Stimulated activated CD8-positive, alpha-beta memory T cell treated with anti-CD3 and anti-CD28 coated beads, Interleukin-12 subunit alpha, Interleukin-12 subunit beta, amount 100 ng/mL, for 24 hours (primary cell): ENCODE results near the gene PAWR.
"Not testable (repeated sequence)": the region's sequence is repeated elsewhere in the genome, so short reads cannot be mapped to it uniquely, and the experiment has no call there.

Source experiments
- DNase-seq: peaks from one replicate; pipeline ENCODE4 v3.0.0-alpha.2; 2020; ENCODE audit errors: extremely low read depth

PAWR gene

DNA sequence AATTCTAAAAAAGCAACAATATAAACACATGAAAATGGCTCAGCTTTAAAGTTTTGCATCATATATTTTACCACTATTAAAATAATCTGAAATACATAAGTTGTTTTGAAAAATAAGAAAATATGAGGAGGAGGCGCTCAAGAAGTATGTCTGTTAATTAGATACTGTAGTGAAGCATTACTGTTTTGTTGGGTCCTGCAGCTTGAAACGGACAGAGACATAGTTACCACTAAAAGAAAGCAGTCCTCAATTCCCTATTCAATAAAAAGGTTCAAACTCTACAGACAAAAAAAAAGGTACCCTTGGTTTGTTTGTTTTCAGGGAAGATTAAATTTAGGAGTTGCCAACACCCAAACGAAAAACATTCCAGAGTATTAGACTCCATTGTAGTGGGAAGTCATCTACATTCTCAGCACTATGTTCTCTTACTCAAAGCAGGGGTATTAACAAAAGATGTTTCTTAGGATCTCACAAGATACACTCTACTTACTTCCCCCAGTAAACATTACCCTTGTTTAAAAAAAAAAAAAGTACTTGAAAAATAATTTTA lies 3.0 kb downstream of the PAWR start:
- DNase-seq = no peak

DNA sequence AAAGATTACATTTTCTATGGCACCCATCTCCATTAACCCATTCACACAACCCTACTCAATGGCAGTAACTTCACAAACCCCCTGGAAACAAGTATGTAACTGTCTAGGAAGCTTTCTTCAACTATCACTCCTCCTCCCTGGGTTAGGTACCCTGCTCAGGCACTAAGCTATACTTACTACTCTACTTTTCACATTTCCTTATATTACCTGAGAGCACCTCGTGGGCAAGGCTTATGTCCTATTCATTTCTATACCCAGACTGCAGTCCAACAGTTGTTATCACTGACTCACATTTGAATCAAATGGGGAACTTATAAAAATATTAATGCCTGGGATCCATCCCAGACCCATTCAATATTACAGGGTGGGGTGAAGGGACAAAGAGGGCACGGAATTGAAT lies 4.6 kb downstream of the PAWR start:
- no peak for DNase-seq

DNA sequence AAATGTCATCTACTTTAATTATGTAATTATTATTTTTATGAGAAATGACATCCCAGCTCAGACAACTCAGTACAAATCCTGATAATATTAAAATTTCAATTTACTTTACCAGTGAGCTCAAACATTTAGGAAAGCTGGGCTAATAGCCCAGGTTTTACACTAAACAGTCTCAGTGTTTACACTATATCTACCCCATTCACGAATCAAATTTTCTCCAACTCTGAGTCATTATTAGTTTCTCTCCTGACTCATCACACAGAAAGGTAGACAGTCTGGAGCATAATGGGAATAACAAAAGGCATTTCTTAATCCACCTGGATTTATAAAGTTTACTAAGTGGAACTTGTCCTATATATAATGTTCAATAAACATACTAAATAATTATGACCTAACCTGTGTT lies 5.7 kb downstream of the PAWR start:
- no peak for DNase-seq

DNA sequence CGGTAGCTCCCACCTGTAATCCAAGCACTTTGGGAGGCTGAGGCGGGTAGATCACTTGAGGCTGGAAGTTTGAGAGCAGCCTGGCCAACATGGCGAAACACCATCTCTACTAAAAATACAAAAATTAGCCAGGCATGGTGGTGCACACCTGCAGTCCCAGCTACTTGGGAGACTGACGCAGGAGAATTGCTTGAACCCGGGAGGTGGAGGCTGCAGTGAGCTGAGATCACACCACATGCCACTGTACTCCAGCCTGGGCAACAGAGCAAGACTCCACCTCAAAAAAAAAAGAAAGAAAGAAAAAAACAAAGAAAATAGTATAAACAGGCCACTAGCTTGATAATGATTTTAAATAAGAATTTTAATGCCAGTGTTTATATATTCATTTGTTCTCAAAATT lies 6.4 kb downstream of the PAWR start:
- DNase-seq = not testable (repeated sequence)

DNA sequence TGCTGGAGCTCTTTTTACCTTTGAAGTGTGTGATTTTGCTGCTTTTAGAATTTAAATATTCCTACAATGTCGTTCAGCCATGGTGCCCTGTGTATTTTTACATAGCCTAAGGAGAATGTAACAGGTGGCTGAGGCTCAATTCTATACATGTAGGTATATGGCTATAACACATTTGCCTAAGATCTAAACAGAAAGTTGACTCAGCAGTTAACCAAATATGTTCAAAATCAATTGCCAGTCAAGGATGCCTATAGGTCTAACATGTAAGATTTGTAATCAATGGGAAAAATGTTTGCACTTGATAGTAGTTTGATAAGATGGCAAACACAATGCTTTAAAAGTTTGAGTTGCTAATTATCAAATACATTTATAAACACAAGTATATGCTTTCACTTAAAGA lies 8.2 kb downstream of the PAWR start:
- DNase-seq = no peak

DNA sequence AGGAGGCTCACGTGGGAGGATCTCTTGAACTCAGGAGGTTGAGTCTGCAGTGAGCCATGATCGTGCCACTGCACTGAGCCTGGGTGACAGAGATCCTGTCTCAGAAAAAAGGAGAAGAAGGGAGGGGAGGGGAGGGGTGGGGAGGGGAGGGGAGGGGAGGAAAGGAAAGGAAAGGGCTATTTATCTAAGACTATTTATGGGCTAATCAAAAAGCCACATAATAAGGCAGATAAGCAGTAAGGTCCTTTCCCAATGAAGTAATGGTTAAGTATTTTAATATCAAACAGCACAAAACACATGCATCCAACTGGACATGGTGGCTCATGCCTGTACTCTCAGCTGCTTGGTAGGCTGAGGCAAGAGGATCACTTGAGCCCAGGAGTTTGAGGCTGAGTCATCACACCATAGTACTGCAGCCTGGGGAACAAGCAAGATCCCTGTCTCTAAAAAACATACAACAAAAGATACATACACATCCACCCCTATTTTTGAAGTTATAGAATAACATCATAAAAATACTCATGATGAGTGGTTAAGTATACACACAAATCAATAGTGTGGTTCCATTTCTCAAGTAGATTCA lies 9.7 kb downstream of the PAWR start:
- DNase-seq = no peak

DNA sequence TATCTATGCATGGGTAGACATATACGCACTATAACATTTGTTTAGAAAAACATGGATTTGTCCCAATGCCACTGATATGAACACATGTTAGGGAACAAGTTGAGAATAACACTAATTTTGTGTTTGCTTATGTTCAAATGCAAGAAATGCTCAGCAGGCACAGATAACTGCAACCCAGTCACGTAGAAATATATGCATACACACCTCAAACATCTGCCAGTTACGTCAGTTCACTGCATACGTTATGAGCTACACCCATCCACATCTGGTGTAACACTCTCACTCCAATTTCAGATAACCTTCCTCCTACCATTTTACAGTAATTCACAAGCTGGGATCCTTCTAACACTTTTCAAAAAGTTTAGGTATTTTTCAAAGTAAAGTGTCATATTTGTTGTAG lies 10.7 kb downstream of the PAWR start:
- DNase-seq = no peak

DNA sequence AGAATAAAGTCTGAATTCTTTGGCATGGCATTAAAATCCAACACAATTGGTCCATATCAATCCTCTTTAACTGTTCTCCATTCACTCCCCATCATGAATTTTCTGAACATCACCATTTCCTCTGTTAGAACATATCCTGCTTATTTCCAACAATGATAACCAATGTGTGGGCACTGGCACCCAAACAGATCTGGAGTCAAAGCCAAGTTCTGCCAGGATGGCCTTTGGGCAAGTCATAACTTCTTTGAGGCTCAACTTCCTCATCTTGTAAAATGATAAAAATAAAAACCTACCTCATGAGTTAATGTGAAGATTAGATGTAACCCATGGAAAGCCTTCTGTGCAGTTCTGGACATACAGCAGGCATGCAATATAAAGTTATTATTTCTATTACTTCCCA lies 12.5 kb downstream of the PAWR start:
- no peak for DNase-seq

DNA sequence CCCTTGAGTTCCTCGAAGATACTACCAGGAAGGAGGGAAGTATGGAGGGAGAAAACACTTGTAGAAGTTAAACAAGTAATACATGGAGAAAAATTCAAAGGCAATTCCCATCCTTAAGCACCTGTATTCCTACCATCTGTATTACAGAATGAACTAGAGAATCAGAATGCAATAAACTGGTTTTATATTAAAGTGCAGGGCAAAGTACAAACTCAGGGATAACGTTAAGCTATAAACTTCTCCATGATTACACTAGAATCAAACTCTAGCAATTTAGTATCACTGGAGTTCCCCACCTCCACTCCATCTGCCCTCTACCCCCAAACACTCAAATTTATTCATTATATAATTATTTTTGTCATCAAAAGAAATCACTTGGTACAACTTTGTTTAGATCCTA lies 13.1 kb downstream of the PAWR start:
- no peak for DNase-seq

DNA sequence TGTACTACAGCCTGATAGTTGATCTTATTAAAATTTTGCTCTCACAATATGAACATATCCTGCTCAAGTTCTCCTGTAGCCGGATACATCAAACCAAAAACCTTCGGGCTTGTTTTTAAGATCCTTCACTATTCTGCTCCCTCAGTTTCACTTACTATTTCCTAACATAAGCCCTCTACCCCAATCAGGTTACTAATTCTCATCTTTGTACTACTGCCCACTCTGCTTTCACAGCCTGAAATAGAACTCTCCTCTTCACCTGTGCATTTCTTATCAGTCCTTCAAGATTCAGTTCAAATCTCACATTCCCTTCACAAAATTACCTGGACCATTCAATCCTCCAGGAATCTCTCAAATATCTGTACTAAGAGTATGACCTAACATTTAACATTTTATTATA lies 14.2 kb downstream of the PAWR start:
- no peak for DNase-seq

DNA sequence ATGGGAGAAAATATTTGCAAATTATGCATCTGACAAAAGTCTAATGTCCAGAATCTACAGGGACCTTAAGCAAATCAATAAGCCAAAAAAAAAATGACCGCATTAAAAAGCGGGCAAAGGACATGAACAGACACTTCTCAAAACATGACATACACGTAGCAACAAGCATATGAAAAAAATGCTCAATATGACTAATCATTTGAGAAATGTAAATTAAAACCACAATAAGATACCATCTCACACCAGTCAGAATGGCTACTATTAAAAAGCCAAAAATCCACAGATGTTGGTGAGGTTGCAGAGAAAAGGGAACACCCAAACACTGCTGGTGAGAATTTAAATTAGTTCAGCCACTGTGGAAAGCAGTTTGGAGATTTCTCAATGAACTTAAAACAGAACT lies 16.1 kb downstream of the PAWR start:
- no peak for DNase-seq

DNA sequence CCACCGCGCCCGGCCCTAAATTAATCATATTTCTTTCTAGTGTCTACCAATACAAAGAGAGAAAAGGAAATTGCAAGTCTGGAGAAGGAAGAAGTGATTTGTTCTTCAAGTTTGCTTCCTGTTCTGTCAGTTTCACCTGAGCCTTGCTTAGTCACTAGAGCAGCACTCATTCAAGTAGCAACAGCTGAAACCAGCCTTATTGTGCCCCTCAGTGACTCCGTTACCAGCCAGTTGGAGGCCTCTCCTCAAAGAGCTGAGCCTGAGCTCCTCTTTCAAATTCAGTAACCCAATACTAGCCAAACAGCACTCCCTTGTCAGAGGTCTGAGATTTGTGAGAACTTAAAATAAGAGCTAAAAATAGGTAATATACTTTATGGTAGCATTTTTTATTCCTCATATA lies 17.4 kb downstream of the PAWR start:
- DNase-seq = no peak

DNA sequence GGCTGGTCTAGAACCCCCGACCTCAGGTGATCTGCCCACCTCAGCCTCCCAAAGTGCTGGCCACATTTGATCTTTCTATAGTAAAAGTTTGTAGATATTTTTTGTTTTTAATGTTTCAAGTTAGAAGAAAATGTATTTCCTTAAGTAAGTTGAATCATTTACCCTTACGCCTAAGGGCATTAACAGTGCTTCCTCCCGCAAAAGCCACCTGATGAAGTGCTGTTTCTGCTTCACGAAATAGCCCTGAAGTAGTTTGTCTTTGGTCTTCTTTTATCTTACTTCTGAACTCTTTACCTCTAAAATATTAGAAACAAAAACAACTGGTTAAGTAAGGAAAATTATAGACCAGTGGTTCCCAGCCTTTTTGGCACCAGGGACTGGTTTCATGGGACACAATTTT lies 22.7 kb downstream of the PAWR start:
- no peak for DNase-seq

DNA sequence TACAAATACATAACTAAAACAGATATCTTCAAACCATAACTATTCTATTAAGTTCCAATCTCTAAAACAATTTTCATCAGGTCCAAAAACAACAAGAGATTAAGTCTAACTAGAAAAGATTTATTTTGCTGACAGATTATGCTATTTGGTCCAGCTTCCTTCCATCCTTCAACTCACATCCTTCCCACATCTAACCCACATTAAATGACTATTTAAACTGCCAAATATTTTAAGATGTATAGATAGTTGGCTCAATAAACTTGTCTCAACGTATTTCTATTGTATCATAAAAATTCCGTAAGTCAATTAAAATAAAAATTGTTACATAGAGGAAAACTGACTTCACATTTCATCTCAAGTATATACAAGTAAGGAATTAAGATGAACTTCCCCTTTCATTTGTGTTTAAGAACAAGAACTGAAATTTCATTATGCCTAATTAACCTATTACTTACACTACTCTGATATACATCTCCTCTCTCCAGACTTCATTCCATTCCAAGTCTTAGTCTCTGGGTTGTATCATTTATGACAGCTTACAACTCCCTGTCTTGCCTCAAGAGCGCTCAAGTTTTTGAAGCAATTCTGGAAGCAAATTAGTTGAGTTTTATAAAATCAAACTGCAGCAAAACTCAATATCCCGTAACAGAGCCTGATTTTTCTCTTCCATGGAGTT lies 25.4 kb downstream of the PAWR start:
- DNase-seq = no peak

DNA sequence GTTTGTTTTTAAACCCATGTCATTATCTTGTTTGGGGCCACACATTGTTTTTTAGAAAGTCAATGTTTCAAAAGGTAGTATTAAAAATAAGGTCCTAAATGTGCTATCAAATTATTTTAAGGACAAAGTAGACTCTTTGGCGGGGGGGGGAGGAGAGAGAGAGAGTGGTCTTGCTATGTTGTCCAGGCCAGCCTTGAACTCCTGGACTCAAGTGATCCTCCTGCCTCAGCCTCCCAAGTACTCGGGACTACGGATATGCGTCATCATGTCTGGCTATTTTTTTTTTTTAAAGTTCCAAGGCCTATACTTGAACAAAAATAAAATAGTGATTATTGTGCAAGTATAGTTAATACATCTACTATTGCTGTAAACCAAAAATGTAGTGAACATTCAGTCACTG lies 26.2 kb downstream of the PAWR start:
- DNase-seq = no peak

DNA sequence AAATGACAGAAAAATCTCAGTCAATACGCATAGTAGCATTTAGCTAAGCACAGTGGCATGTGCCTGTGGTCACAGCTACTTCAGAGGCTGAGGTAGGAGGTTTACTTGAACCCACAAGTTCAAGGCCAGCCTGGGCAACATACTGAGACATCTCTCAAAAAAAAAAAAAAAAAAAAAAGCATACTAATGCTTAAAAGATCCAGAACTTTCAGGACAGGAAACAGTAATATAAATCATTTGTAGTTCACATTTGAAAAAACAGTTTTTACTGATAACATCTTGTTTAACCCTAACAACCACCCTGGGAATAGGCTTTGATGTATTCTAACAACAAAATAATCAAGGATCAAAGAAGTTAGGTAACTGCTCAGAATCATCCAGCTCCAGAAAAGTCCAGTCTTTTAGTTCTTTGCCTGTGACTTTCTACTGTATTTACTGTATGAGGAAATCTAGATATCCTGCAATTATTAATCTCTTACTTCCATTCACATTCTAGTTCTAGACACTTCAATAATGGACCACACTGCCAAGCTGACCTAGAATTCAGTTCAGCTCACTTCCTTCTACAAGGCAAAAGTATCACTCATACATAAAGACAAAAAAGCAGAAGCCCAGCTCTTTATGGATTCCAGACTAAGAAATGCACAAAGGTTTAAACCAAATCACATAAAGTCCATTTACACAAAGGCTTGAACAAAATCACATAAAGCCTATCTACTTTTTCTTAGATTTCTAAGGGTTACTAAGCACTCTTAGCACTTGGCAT lies 28.5 kb downstream of the PAWR start:
- DNase-seq = no peak

DNA sequence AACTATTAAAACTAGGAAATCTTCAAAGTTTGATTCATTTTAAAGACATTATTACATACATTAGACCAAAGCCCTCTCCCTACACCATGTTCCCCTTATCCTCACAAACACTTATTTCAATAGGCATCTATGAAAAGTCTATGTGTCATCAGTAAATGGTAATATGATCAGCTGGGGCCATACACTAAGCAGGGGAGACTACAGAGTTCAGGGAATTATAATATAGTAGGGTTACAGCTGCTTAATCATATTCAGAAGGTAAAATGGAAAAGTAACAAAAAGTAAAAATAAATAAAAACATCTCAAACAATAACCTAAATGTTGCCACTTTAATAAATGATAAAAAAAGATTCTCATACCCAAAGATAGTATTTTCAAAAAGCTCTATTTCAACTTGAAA lies 29.1 kb downstream of the PAWR start:
- no peak for DNase-seq

DNA sequence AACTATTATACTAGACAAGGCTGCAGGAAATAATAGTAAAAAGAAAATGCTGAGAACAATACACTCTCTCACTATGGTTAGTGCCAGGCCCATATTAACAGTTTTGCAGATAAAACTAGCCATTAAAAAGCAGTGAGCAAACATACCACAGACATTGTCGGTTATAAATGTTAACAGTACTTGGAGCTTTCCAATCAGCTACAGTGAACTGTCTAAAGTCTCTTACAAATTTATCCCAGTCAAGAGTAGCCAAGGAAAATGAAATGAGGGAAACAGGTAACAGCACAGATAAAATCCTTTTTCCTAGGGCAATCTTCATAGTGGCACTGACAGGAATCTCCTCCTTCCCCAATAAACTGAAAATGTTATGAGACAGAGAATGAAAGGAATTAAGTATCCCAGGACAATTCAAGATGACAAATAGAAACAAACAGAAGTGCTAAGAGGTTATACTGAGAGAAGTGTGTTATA lies 30.8 kb downstream of the PAWR start:
- no peak for DNase-seq

DNA sequence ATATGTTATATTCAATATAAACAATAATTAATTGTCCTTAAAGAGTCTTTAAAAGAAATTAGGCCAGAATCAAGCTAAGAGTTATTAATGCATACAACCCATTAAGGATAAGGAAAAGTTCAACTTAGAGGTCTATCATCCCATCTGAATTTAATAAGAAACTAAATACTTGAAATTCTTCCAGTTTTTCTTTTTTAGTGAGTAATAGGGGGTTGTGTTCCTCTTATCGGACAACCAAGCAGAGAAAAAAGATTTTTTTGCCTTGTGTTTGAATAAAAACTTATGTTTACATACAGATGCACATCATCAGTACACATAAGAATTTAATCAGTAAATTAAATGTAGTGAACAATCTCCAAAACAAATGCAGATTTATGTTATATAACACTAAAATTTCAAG lies 32.5 kb downstream of the PAWR start:
- no peak for DNase-seq

DNA sequence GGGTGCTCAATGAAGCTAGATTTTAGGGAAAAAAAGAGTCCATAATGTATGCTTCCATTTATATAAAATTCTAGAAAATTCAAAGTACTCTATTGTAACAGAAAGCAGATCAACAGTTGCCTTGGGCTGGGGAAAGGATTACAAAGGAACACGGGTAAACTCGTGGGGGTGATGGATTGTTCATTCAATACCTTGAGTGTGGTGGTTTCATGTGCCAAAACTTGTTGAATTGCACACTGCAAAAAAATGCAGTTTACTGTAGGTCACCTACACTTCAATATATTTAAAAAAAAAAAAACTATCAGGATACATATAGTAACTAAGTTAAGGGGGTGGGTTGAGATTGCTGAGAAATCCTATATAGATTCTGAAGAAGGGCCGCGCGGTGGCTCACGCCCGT lies 33.6 kb downstream of the PAWR start:
- DNase-seq = no peak

DNA sequence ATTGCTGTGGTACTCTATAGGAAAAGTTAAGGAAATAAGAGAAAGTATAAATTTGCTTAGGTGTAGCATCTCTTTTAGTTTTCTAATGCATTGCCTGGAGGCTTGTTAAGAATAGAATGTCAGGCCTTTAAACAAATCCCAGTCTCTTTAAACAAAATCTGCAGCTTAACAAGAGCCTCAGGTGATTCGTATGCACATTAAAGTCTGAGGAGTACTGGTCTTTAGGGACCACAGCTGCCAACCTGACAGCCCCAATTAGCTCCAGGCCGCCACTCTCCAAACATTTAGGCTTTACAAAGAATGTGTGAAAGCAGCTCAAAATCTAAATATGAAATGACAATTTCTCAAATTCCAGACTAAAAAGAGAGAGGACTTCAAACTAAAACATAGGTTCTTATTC lies 35.7 kb downstream of the PAWR start:
- no peak for DNase-seq

DNA sequence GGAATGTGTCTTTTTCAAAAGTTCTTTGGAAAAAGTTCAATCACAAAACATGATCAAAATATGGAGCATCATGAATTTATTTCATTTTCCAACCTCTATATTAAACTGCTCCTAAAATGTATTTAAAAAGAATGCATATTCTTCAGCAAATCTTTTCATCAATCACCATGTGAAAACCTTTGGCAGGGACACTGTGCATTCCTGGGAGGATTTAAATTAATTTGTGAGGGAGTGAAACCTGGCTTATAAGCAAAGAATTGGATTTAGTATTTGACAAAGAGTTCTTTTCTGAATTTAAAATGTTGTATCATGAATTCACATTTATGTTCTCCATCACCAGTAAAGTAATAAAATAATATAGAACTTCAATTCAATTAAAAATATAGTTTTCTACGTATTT lies 38.2 kb downstream of the PAWR start:
- no peak for DNase-seq

DNA sequence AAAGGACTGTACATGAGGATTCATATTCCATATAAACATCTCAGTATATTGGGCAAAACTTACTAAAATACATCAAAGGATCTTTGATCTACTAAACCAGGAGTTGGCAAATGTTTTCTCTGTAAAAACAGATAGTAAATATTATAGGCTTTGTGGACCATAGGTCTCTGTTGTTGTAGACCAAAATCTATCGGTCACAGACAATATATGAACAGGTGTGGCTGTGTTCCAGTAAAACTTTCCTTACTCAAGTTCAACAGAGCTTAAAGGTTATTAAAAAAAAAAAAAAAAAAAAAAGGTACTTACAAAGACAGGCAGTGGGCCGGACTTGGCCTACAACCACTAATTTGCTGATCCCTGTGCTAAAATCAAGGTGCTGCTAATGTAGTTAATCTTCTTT lies 40.3 kb downstream of the PAWR start:
- no peak for DNase-seq
